SH-SY5Y (cell line): ENCODE measurements around the gene COL5A2.

ENCODE experiments used
- GATA2 ChIP-seq: IDR thresholded peaks from 2 replicates; pipeline ENCODE4 v1.6.1; 2011; ENCODE audit warnings: mild to moderate bottlenecking, low read depth, low read length
- GATA3 ChIP-seq: IDR thresholded peaks from 2 replicates; pipeline ENCODE4 v1.6.1; 2011; ENCODE audit warnings: low read depth, mild to moderate bottlenecking, low read length, moderate library complexity

DNA sequence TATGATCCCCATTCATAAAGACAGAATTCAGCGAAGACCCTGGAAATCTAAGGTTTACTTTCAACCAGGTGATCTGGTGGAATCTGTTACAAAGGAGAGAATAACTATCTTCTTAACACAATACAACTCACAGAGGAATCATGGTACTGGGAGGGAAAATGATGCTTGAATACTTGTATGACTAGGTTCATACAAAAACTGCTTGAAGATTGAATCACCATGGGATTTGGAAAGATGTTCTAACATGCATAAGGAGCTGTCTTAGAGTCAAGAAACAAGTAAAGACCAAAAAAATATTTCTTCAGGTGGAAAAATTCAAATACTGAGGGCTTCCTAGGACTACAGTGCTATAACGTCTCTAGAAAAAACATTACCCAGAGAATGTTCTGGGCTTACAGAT is 32.2 kb downstream of the COL5A2 start:
- TF ChIP-seq GATA2: no peak
- no peak for TF ChIP-seq GATA3
